Uterus (tissue), 4 donors: ENCODE data around the gene RAD51B. TPM values are rescaled to one million over a fixed set of nuclear protein-coding genes. Genes with fewer than 3 reads are reported as not detected.

Experiments used
- DNase-seq, 2 donors: peaks; one replicate each; pipeline ENCODE4 v3.0.0-alpha.2; 2019 to 2020
- H3K27ac ChIP-seq, 2 donors: fragments of 200-600 bp; sonication (generic); 1 replicate in 1 of 2; 2 replicates in 1 of 2; pipeline ENCODE4 v1.5.1; 2016 to 2018
- H3K27me3 ChIP-seq, 2 donors: fragments of 200-600 bp; sonication (generic); one replicate each; pipeline ENCODE4 v1.5.1; 2018 to 2019; ENCODE audit warnings: control low read depth in 1 of 2
- H3K36me3 ChIP-seq, 2 donors: fragments of 200-600 bp; sonication (generic); one replicate each; pipeline ENCODE4 v1.5.1; 2019; ENCODE audit warnings: control low read depth in 1 of 2
- H3K4me1 ChIP-seq, 2 donors: fragments of 200-600 bp; sonication (generic); one replicate each; pipeline ENCODE4 v1.5.1; 2018 to 2019; ENCODE audit warnings: control low read depth in 1 of 2
- H3K4me3 ChIP-seq, 2 donors: fragments of 200-600 bp; sonication (generic); 1 replicate in 1 of 2; 2 replicates in 1 of 2; pipeline ENCODE4 v1.5.1; 2018 to 2019; ENCODE audit warnings: mild to moderate bottlenecking in 1 of 2
- H3K9me3 ChIP-seq, 2 donors: fragments of 200-600 bp; sonication (generic); one replicate each; pipeline ENCODE4 v1.5.1; 2019; ENCODE audit warnings: control low read depth in 1 of 2
- POLR2A ChIP-seq, 2 donors: fragments of 450-650 bp; IDR thresholded peaks; one replicate each; pipeline ENCODE4 v1.6.1; 2016; ENCODE audit warnings: antibody characterized with exemption in 2 of 2, mild to moderate bottlenecking in 1 of 2, moderate library complexity in 1 of 2
- intact Hi-C: fragments of 100-400 bp; cut with DNase I; formaldehyde crosslinking; loops from one replicate; pipeline ENCODE4 v1.15.1; 2023; ENCODE audit warnings: low total_unique reads
- total RNA-seq, 4 donors: library from RNA; depleted of rRNA in 3 of 4; stranded (reverse); fragments of >200 nt in 3 of 4; gene quantifications; one replicate each; pipeline versions ENCODE4 v1.1.0 to v1.2.4, GENCODE V29; 2014 to 2023
- TF ChIP-seq, protein P1 (sequence below), 4 experiments: fragments of 200-600 bp in 2 of 4; fragments of 450-650 bp in 2 of 4; sonication (generic) in 2 of 4; IDR thresholded peaks; one replicate each; pipeline ENCODE4 v1.5.1; 2016 to 2019; ENCODE audit warnings: antibody characterized with exemption in 4 of 4, mild to moderate bottlenecking in 2 of 4, moderate library complexity in 1 of 4
- donor health status: DM: yes; HTN: yes; CAD: no.

RAD51B gene
- total RNA-seq, 4 donors from 2014 or later = 29.5 to 100.0 (median 70.3) TPM

GRCh38 chr14:68363466-68363842 is 543.9 kb downstream of the RAD51B start:
- H3K4me1 ChIP-seq = peaks cover 7 to 9% of the 10 kb centered on the region in 2 donors
- TF ChIP-seq POLR2A (IDR thresholded peaks at IDR 0.05) = no peak
- TF ChIP-seq, protein P1, sequence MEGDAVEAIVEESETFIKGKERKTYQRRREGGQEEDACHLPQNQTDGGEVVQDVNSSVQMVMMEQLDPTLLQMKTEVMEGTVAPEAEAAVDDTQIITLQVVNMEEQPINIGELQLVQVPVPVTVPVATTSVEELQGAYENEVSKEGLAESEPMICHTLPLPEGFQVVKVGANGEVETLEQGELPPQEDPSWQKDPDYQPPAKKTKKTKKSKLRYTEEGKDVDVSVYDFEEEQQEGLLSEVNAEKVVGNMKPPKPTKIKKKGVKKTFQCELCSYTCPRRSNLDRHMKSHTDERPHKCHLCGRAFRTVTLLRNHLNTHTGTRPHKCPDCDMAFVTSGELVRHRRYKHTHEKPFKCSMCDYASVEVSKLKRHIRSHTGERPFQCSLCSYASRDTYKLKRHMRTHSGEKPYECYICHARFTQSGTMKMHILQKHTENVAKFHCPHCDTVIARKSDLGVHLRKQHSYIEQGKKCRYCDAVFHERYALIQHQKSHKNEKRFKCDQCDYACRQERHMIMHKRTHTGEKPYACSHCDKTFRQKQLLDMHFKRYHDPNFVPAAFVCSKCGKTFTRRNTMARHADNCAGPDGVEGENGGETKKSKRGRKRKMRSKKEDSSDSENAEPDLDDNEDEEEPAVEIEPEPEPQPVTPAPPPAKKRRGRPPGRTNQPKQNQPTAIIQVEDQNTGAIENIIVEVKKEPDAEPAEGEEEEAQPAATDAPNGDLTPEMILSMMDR (IDR thresholded peaks at IDR 0.05) = no peak
- H3K9me3 ChIP-seq = no peaks in the 10 kb centered on the region
- no peaks in the 10 kb centered on the region for H3K27me3 ChIP-seq
- H3K27ac ChIP-seq = peak overlapping the region; percentile 86 to 95
- no peaks in the 10 kb centered on the region for H3K36me3 ChIP-seq
- DNase-seq = no peak
- H3K4me3 ChIP-seq = no peak overlapping the region
- intact Hi-C loops = no loop called here

DNA sequence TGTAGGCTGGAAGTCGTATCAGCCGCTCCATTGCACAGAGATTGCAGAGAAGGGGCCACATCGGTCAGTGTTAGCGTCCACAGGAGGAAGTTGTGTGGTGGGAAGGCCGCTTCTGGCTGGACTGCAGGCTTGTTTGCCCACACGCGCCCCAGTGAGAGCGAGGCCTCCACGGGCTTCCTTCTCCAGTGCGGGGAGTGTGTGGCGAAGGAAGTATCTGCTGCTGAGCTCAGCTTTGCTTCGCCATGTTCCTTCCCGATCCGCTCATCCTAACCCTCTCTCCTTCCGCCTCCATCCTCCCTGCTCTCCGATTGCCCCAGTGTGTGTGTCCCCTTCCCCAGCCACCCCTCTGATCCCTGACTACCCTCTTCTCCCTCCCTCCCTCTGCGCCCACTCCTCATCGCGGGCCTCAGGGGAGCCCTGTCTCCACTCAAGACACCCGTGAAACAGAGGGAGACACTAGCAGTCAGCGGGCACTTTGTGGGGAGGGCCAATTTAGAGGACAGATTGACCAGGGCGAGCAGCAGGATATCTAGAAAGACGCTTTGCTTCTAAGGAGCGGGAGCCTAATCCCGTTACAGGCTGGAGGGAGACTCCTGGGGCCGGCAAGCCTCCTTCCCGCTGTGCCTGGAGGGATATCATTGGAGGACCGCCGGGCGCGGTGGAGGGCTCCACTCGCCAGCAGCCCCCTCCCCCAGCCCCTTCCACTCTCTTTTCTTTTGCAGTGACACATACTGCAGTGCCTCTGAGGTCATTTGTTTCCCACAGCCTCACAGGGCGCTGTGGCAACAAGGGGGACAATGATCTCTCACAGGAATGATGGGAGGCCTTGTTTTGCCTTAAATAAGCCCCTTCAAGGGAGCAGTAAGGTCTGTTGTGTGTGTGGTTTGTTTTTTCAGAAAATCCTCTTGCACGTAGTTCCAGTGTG is 544.5 kb downstream of the RAD51B start:
- no peaks in the 10 kb centered on the region for H3K27me3 ChIP-seq
- H3K27ac ChIP-seq = peak overlapping the region; percentile 86 to 95
- peaks cover 6 to 9% of the 10 kb centered on the region in 2 donors for H3K4me1 ChIP-seq
- no peaks in the 10 kb centered on the region for H3K36me3 ChIP-seq
- H3K4me3 ChIP-seq = no peak overlapping the region
- H3K9me3 ChIP-seq = no peaks in the 10 kb centered on the region
- peak in 1 of 2 donors; percentile 35 for DNase-seq
- TF ChIP-seq POLR2A (IDR thresholded peaks at IDR 0.05) = no peak
- TF ChIP-seq, protein P1 (IDR thresholded peaks at IDR 0.05) = no peak
- intact Hi-C loops = no loop called here

DNA sequence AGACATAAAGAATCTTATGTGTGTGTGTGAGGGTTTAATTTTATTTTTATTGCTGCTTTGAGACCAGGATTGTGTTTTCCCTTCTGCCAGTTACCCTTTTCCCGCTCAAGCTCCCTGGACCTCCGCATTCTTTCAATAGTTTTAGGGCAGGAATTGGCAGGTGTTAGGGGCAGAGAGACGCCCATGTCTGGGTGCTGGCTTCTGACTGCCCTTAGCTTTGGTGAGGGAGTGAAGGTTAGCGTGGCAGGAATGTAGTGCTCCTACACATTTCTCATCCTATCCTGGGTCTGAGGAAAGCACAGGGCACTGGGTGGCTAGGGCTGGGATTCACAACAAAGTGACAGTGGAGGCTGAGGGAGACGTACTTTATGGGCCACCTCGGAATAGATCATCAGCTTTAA is 545.2 kb downstream of the RAD51B start:
- Histone ChIP-seq H3K4me3 (no peak overlapping the region), H3K4me1 (peaks cover 0 to 9% of the 10 kb centered on the region in 2 donors), H3K36me3 (no peaks in the 10 kb centered on the region), H3K27ac (peak overlapping the region; percentile 86 to 95), H3K27me3 (no peaks in the 10 kb centered on the region), H3K9me3 (no peaks in the 10 kb centered on the region)
- peak in 1 of 2 donors; percentile 21 for DNase-seq
- intact Hi-C loops = no loop called here
- TF ChIP-seq, protein P1 (IDR thresholded peaks at IDR 0.05) = no peak
- TF ChIP-seq POLR2A (IDR thresholded peaks at IDR 0.05) = no peak

DNA sequence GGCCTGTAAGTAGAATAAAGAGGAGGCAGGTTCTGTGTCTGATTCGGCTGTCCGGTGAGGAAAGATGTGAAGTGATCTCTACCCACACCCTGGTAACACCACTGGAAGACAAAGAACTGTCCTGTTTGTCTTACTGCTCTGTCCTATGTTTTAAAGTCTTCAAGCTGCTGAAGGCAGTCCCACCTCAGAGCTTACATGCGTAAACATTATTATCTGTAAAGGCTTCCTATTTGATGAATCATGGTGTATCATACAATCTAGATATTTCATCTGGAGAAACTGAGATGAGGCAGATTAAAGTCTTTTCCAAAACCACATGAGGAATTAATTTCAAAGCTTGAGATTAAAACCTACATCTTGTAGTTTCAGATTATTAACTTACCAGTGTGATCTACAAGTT is 545.6 kb downstream of the RAD51B start:
- H3K36me3 ChIP-seq = no peaks in the 10 kb centered on the region
- intact Hi-C loops = no loop called here
- peaks cover 0 to 9% of the 10 kb centered on the region in 2 donors for H3K4me1 ChIP-seq
- no peaks in the 10 kb centered on the region for H3K9me3 ChIP-seq
- no peaks in the 10 kb centered on the region for H3K27me3 ChIP-seq
- DNase-seq = no peak
- TF ChIP-seq, protein P1 (IDR thresholded peaks at IDR 0.05) = no peak
- TF ChIP-seq POLR2A (IDR thresholded peaks at IDR 0.05) = no peak
- H3K4me3 ChIP-seq = no peak overlapping the region
- peak overlapping the region; percentile 86 to 95 for H3K27ac ChIP-seq

- intact Hi-C loops = no loop called here
- no peak for TF ChIP-seq POLR2A (IDR thresholded peaks at IDR 0.05)
- TF ChIP-seq, protein P1 (IDR thresholded peaks at IDR 0.05) = no peak
- H3K9me3 ChIP-seq = no peaks in the 10 kb centered on the region
- H3K27ac ChIP-seq = peak overlapping the region; percentile 86 to 95
- H3K36me3 ChIP-seq = no peaks in the 10 kb centered on the region
- no peak overlapping the region for H3K4me3 ChIP-seq
- DNase-seq = no peak
- peaks cover 0 to 9% of the 10 kb centered on the region in 2 donors for H3K4me1 ChIP-seq
- H3K27me3 ChIP-seq = no peaks in the 10 kb centered on the region
Measured at GRCh38 chr14:68366656-68367055, 547.1 kb downstream of the RAD51B start.
